IPS-20b (cell line): Measurements from ENCODE around the gene PLCXD1.
"Not testable (repeated sequence)": the region's sequence is repeated elsewhere in the genome, so short reads cannot be mapped to it uniquely, and the experiment has no call there.

Source experiments
- H3K27ac ChIP-seq: one replicate; pipeline ENCODE4 v1.5.1; 2013; ENCODE audit warnings: low read length
- H3K27me3 ChIP-seq: 2 replicates; pipeline ENCODE4 v1.6.1; 2013; ENCODE audit warnings: mild to moderate bottlenecking, low read length, inconsistent platforms; ENCODE audit not compliant: insufficient read depth
- H3K36me3 ChIP-seq: 2 replicates; pipeline ENCODE4 v1.6.1; 2013; ENCODE audit warnings: low read depth, mild to moderate bottlenecking, inconsistent platforms, low read length, moderate library complexity; ENCODE audit not compliant: insufficient read depth
- H3K4me1 ChIP-seq: 2 replicates; pipeline ENCODE4 v1.6.1; 2013; ENCODE audit warnings: mild to moderate bottlenecking, control low read depth, inconsistent platforms, low read length, moderate library complexity; ENCODE audit not compliant: insufficient read depth
- H3K4me3 ChIP-seq: 2 replicates; pipeline ENCODE4 v1.5.1; 2013; ENCODE audit warnings: mild to moderate bottlenecking, low read length, inconsistent platforms
- H3K9ac ChIP-seq: 2 replicates; pipeline ENCODE4 v1.6.1; 2013; ENCODE audit warnings: low read depth, mild to moderate bottlenecking, inconsistent platforms, low read length, moderate library complexity
- H3K9me3 ChIP-seq: 2 replicates; pipeline ENCODE4 v1.6.1; 2013; ENCODE audit warnings: mild to moderate bottlenecking, low read depth, low read length, inconsistent platforms; ENCODE audit not compliant: insufficient read depth

Gene PLCXD1

GRCh38 chrX:305781-306613 lies 24.8 kb downstream of the PLCXD1 start:
- not testable (repeated sequence) for H3K4me3 ChIP-seq, H3K27ac ChIP-seq, H3K9me3 ChIP-seq, H3K4me1 ChIP-seq, H3K9ac ChIP-seq, H3K27me3 ChIP-seq
- H3K36me3 ChIP-seq, result peaks cover 76% of the 10 kb centered on the region

- H3K4me3 ChIP-seq, H3K27me3 ChIP-seq, H3K9me3 ChIP-seq, H3K9ac ChIP-seq, H3K27ac ChIP-seq, H3K4me1 ChIP-seq: not testable (repeated sequence)
- H3K36me3 ChIP-seq, result peaks cover 70% of the 10 kb centered on the region
Measured at GRCh38 chrX:306614-307251, 25.6 kb downstream of the PLCXD1 start.

GRCh38 chrX:307261-308111 lies 26.3 kb downstream of the PLCXD1 start:
- no peaks in the 10 kb centered on the region for H3K4me1 ChIP-seq
- H3K27me3 ChIP-seq, result no peaks in the 10 kb centered on the region
- no peaks in the 10 kb centered on the region for H3K9me3 ChIP-seq
- no peak overlapping the region for H3K9ac ChIP-seq
- H3K36me3 ChIP-seq, result peaks cover 71% of the 10 kb centered on the region
- H3K27ac ChIP-seq, result no peak overlapping the region
- no peak overlapping the region for H3K4me3 ChIP-seq

- no peaks in the 10 kb centered on the region for H3K4me1 ChIP-seq
- no peak overlapping the region for H3K9ac ChIP-seq
- no peaks in the 10 kb centered on the region for H3K9me3 ChIP-seq
- H3K4me3 ChIP-seq, result no peak overlapping the region
- H3K27ac ChIP-seq, result no peak overlapping the region
- no peaks in the 10 kb centered on the region for H3K27me3 ChIP-seq
- peaks cover 74% of the 10 kb centered on the region for H3K36me3 ChIP-seq
Measured at GRCh38 chrX:308821-309520, 27.8 kb downstream of the PLCXD1 start.

- no peak overlapping the region for H3K27ac ChIP-seq
- H3K9me3 ChIP-seq, result no peaks in the 10 kb centered on the region
- H3K9ac ChIP-seq, result no peak overlapping the region
- H3K27me3 ChIP-seq, result no peaks in the 10 kb centered on the region
- peaks cover 73% of the 10 kb centered on the region for H3K36me3 ChIP-seq
- H3K4me3 ChIP-seq, result no peak overlapping the region
- no peaks in the 10 kb centered on the region for H3K4me1 ChIP-seq
Measured at GRCh38 chrX:310621-311155, 29.5 kb downstream of the PLCXD1 start.

GRCh38 chrX:311156-312129 lies 30.3 kb downstream of the PLCXD1 start:
- no peaks in the 10 kb centered on the region for H3K9me3 ChIP-seq
- H3K27ac ChIP-seq, result no peak overlapping the region
- H3K9ac ChIP-seq, result no peak overlapping the region
- no peaks in the 10 kb centered on the region for H3K4me1 ChIP-seq
- H3K27me3 ChIP-seq, result no peaks in the 10 kb centered on the region
- H3K4me3 ChIP-seq, result no peak overlapping the region
- H3K36me3 ChIP-seq, result peaks cover 70% of the 10 kb centered on the region

- no peaks in the 10 kb centered on the region for H3K27me3 ChIP-seq
- no peak overlapping the region for H3K9ac ChIP-seq
- H3K9me3 ChIP-seq, result no peaks in the 10 kb centered on the region
- no peaks in the 10 kb centered on the region for H3K4me1 ChIP-seq
- H3K27ac ChIP-seq, result no peak overlapping the region
- peaks cover 62% of the 10 kb centered on the region for H3K36me3 ChIP-seq
- no peak overlapping the region for H3K4me3 ChIP-seq
Measured at GRCh38 chrX:312621-313331, 31.6 kb downstream of the PLCXD1 start.

GRCh38 chrX:313546-313945 lies 32.4 kb downstream of the PLCXD1 start:
- H3K4me1 ChIP-seq, result no peaks in the 10 kb centered on the region
- H3K9ac ChIP-seq, result no peak overlapping the region
- H3K27ac ChIP-seq, result no peak overlapping the region
- H3K4me3 ChIP-seq, result no peak overlapping the region
- peaks cover 55% of the 10 kb centered on the region for H3K36me3 ChIP-seq
- H3K9me3 ChIP-seq, result no peaks in the 10 kb centered on the region
- H3K27me3 ChIP-seq, result no peaks in the 10 kb centered on the region

- H3K4me1 ChIP-seq, result no peaks in the 10 kb centered on the region
- no peak overlapping the region for H3K27ac ChIP-seq
- H3K9ac ChIP-seq, result no peak overlapping the region
- peaks cover 52% of the 10 kb centered on the region for H3K36me3 ChIP-seq
- no peak overlapping the region for H3K4me3 ChIP-seq
- no peaks in the 10 kb centered on the region for H3K9me3 ChIP-seq
- H3K27me3 ChIP-seq, result no peaks in the 10 kb centered on the region
Measured at GRCh38 chrX:314049-314448, 32.9 kb downstream of the PLCXD1 start.
